ENCODE measurements around the gene ZNF837.
A peak's percentile ranks its signal among the peaks of the same experiment; 100 is the strongest.

The ZNF837 gene

GRCh38 chr19:58326501-58326913 lies 54.3 kb downstream of the ZNF837 start:
- no peak for DNase-seq (ENCODE audit: low read depth)
- H3K4me3 ChIP-seq (replicated peaks; ENCODE audit: low read depth, low read length): peak overlapping the region; percentile 97
- TF ChIP-seq CTCF (IDR thresholded peaks at IDR 0.05; ENCODE audit: low read length, missing control alignments): no peak

GRCh38 chr19:58325311-58326022 lies 55.4 kb downstream of the ZNF837 start:
- no peak for TF ChIP-seq CTCF (IDR thresholded peaks at IDR 0.05; ENCODE audit: low read length, missing control alignments)
- no peak for DNase-seq (ENCODE audit: low read depth)

GRCh38 chr19:58319241-58319640 lies 61.6 kb downstream of the ZNF837 start:
- DNase-seq (ENCODE audit: low read depth): no peak
- H3K4me3 ChIP-seq (replicated peaks; ENCODE audit: low read depth, low read length): no peak overlapping the region
- TF ChIP-seq CTCF (IDR thresholded peaks at IDR 0.05; ENCODE audit: low read length, missing control alignments): no peak

More at GRCh38 chr19:58325311-58326022, 55.4 kb downstream of the ZNF837 start:
- H3K4me3 ChIP-seq (replicated peaks; ENCODE audit: low read depth, low read length): peak overlapping the region; percentile 97

GRCh38 chr19:58318297-58318696 lies 62.5 kb downstream of the ZNF837 start:
- no peak overlapping the region for H3K4me3 ChIP-seq (replicated peaks; ENCODE audit: low read depth, low read length)
- DNase-seq (ENCODE audit: low read depth): no peak
- no peak for TF ChIP-seq CTCF (IDR thresholded peaks at IDR 0.05; ENCODE audit: low read length, missing control alignments)

Measured in fibroblast of pulmonary artery (primary cell).